ENCODE measurements around the gene FAT2. TPM values are rescaled to one million over a fixed set of nuclear protein-coding genes. Genes with fewer than 3 reads are reported as not detected.

Gene FAT2
- total and polyA plus RNA-seq, 2 experiments from 2014 or later: 0.06 to 0.59 TPM

DNA sequence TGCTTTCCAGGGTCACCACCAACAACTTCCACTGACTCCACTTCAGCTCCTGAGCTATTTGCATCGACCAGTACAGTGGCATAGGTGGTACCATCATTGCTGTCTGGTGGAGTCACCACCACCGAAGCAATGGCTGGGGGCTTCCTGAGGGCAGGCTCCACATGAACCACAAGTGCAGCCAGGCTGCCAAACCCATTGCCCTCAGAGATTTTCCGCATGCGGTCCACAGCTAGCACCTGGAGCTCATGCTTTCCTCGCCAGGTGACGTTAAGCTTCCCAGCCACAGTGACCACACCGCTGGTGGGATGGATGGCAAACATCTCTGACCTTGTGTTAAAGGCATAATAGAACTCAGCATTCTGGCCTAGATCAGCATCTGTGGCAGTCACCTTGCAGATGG lies 23.1 kb downstream of the FAT2 start:
- Histone ChIP-seq H3K27me3 (ENCODE audit: insufficient read depth) (peaks cover 9% of the 10 kb centered on the region; the same call in 1 of the 2 replicates), H3K4me3 (no peak overlapping the region), H3K36me3 (ENCODE audit: insufficient read depth) (no peaks in the 10 kb centered on the region), H3K4me1 (ENCODE audit: insufficient read depth) (peaks cover 9% of the 10 kb centered on the region; the same call in 1 of the 2 replicates), H3K9me2 (ENCODE audit: insufficient read depth) (peaks cover 8% of the 10 kb centered on the region), H3F3A (replicated peaks; ENCODE audit: low read depth) (no peaks in the 10 kb centered on the region), H3K27ac (ENCODE audit: low read depth) (no peak overlapping the region), H2AFZ (no peak overlapping the region), H3K79me2 (replicated peaks; ENCODE audit: insufficient read depth) (no peaks in the 10 kb centered on the region), H4K20me1 (replicated peaks; ENCODE audit: insufficient read depth) (no peaks in the 10 kb centered on the region), H3K4me2 (no peak overlapping the region)
- DNase-seq (ENCODE audit: low spot score) (no peak), ATAC-seq (no peak)
- H3K27ac Mint-ChIP-seq: no peak overlapping the region
- H3K4me1 Mint-ChIP-seq: peaks cover 14% of the 10 kb centered on the region
- H3K9me3 Mint-ChIP-seq: no peaks in the 10 kb centered on the region
- 0 out of 3 replicates have a peak, but pooled peaks cover 6% of the 10 kb centered on the region for H3K36me3 Mint-ChIP-seq (ENCODE audit: low read depth)
- H3K4me3 Mint-ChIP-seq: no peak overlapping the region
- H3K27me3 Mint-ChIP-seq (ENCODE audit: insufficient read depth, low read depth, poor library complexity): no peaks in the 10 kb centered on the region
- TF ChIP-seq NANOG (IDR thresholded peaks at IDR 0.05; ENCODE audit: borderline replicate concordance): no peak
- no peak for TF ChIP-seq EZH2 (IDR thresholded peaks at IDR 0.05; ENCODE audit: low read depth, unreplicated experiment)
- TF ChIP-seq, protein P1, sequence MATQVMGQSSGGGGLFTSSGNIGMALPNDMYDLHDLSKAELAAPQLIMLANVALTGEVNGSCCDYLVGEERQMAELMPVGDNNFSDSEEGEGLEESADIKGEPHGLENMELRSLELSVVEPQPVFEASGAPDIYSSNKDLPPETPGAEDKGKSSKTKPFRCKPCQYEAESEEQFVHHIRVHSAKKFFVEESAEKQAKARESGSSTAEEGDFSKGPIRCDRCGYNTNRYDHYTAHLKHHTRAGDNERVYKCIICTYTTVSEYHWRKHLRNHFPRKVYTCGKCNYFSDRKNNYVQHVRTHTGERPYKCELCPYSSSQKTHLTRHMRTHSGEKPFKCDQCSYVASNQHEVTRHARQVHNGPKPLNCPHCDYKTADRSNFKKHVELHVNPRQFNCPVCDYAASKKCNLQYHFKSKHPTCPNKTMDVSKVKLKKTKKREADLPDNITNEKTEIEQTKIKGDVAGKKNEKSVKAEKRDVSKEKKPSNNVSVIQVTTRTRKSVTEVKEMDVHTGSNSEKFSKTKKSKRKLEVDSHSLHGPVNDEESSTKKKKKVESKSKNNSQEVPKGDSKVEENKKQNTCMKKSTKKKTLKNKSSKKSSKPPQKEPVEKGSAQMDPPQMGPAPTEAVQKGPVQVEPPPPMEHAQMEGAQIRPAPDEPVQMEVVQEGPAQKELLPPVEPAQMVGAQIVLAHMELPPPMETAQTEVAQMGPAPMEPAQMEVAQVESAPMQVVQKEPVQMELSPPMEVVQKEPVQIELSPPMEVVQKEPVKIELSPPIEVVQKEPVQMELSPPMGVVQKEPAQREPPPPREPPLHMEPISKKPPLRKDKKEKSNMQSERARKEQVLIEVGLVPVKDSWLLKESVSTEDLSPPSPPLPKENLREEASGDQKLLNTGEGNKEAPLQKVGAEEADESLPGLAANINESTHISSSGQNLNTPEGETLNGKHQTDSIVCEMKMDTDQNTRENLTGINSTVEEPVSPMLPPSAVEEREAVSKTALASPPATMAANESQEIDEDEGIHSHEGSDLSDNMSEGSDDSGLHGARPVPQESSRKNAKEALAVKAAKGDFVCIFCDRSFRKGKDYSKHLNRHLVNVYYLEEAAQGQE (IDR thresholded peaks at IDR 0.05; ENCODE audit: unreplicated experiment): no peak
- TF ChIP-seq, protein P2, sequence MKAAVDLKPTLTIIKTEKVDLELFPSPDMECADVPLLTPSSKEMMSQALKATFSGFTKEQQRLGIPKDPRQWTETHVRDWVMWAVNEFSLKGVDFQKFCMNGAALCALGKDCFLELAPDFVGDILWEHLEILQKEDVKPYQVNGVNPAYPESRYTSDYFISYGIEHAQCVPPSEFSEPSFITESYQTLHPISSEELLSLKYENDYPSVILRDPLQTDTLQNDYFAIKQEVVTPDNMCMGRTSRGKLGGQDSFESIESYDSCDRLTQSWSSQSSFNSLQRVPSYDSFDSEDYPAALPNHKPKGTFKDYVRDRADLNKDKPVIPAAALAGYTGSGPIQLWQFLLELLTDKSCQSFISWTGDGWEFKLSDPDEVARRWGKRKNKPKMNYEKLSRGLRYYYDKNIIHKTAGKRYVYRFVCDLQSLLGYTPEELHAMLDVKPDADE (IDR thresholded peaks at IDR 0.05): no peak
- TF ChIP-seq, protein P3, sequence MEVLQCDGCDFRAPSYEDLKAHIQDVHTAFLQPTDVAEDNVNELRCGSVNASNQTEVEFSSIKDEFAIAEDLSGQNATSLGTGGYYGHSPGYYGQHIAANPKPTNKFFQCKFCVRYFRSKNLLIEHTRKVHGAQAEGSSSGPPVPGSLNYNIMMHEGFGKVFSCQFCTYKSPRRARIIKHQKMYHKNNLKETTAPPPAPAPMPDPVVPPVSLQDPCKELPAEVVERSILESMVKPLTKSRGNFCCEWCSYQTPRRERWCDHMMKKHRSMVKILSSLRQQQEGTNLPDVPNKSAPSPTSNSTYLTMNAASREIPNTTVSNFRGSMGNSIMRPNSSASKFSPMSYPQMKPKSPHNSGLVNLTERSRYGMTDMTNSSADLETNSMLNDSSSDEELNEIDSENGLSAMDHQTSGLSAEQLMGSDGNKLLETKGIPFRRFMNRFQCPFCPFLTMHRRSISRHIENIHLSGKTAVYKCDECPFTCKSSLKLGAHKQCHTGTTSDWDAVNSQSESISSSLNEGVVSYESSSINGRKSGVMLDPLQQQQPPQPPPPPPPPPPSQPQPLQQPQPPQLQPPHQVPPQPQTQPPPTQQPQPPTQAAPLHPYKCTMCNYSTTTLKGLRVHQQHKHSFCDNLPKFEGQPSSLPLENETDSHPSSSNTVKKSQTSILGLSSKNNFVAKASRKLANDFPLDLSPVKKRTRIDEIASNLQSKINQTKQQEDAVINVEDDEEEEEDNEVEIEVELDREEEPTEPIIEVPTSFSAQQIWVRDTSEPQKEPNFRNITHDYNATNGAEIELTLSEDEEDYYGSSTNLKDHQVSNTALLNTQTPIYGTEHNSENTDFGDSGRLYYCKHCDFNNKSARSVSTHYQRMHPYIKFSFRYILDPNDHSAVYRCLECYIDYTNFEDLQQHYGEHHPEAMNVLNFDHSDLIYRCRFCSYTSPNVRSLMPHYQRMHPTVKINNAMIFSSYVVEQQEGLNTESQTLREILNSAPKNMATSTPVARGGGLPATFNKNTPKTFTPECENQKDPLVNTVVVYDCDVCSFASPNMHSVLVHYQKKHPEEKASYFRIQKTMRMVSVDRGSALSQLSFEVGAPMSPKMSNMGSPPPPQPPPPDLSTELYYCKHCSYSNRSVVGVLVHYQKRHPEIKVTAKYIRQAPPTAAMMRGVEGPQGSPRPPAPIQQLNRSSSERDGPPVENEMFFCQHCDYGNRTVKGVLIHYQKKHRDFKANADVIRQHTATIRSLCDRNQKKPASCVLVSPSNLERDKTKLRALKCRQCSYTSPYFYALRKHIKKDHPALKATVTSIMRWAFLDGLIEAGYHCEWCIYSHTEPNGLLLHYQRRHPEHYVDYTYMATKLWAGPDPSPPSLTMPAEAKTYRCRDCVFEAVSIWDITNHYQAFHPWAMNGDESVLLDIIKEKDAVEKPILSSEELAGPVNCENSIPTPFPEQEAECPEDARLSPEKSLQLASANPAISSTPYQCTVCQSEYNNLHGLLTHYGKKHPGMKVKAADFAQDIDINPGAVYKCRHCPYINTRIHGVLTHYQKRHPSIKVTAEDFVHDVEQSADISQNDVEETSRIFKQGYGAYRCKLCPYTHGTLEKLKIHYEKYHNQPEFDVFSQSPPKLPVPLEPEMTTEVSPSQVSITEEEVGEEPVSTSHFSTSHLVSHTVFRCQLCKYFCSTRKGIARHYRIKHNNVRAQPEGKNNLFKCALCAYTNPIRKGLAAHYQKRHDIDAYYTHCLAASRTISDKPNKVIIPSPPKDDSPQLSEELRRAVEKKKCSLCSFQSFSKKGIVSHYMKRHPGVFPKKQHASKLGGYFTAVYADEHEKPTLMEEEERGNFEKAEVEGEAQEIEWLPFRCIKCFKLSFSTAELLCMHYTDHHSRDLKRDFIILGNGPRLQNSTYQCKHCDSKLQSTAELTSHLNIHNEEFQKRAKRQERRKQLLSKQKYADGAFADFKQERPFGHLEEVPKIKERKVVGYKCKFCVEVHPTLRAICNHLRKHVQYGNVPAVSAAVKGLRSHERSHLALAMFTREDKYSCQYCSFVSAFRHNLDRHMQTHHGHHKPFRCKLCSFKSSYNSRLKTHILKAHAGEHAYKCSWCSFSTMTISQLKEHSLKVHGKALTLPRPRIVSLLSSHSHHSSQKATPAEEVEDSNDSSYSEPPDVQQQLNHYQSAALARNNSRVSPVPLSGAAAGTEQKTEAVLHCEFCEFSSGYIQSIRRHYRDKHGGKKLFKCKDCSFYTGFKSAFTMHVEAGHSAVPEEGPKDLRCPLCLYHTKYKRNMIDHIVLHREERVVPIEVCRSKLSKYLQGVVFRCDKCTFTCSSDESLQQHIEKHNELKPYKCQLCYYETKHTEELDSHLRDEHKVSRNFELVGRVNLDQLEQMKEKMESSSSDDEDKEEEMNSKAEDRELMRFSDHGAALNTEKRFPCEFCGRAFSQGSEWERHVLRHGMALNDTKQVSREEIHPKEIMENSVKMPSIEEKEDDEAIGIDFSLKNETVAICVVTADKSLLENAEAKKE (CRISPR knock-in tag; IDR thresholded peaks at IDR 0.05): no peak
- no peak for TF ChIP-seq POLR2AphosphoS5 (IDR thresholded peaks at IDR 0.05; ENCODE audit: low read depth)
- TF ChIP-seq, protein P4, sequence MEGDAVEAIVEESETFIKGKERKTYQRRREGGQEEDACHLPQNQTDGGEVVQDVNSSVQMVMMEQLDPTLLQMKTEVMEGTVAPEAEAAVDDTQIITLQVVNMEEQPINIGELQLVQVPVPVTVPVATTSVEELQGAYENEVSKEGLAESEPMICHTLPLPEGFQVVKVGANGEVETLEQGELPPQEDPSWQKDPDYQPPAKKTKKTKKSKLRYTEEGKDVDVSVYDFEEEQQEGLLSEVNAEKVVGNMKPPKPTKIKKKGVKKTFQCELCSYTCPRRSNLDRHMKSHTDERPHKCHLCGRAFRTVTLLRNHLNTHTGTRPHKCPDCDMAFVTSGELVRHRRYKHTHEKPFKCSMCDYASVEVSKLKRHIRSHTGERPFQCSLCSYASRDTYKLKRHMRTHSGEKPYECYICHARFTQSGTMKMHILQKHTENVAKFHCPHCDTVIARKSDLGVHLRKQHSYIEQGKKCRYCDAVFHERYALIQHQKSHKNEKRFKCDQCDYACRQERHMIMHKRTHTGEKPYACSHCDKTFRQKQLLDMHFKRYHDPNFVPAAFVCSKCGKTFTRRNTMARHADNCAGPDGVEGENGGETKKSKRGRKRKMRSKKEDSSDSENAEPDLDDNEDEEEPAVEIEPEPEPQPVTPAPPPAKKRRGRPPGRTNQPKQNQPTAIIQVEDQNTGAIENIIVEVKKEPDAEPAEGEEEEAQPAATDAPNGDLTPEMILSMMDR (conservative IDR thresholded peaks at IDR 0.05; ENCODE audit: low read depth in 2 of 2): no peak
- no peak for TF ChIP-seq EZH2phosphoT487 (IDR thresholded peaks at IDR 0.05; ENCODE audit: unreplicated experiment)
